ENCODE measurements around the gene PLCB4. TPM values are rescaled to one million over a fixed set of nuclear protein-coding genes. Genes with fewer than 3 reads are reported as not detected.
A peak's percentile ranks its signal among the peaks of the same experiment; 100 is the strongest.

Gene PLCB4
- total RNA-seq, 1 experiment from 2014 or later = 10.1 TPM

GRCh38 chr20:9215539-9215938 is 146.7 kb downstream of the PLCB4 start:
- WGBS (ENCODE audit: extremely low coverage, insufficient read length, low lambda C conversion rate) = no CpG with 5 or more reads among the region's 2 CpGs
- peaks cover 4 to 5% of the 10 kb centered on the region in 2 experiments for H3K4me1 Mint-ChIP-seq
- no peak overlapping the region for H3K23ac ChIP-seq (ENCODE audit: insufficient read length, low read depth, low read length)
- no peak overlapping the region for H3K4ac ChIP-seq (ENCODE audit: low read depth, low read length)
- no peak overlapping the region for H2BK15ac ChIP-seq (ENCODE audit: low read depth, low read length)
- no peak overlapping the region for H3K14ac ChIP-seq (ENCODE audit: insufficient read depth, low read length)
- no peak overlapping the region for H2AK5ac ChIP-seq (ENCODE audit: insufficient read length, low read length)
- H3K9ac ChIP-seq (ENCODE audit: extremely low read depth, insufficient read length, low read length) = no peak overlapping the region
- H3K56ac ChIP-seq (ENCODE audit: insufficient read length, low read depth, low read length) = no peak overlapping the region
- DNase-seq = no peak
- no peaks in the 10 kb centered on the region for H3K9me3 ChIP-seq (ENCODE audit: control insufficient read depth, low read depth, low read length)
- H3K79me2 ChIP-seq (ENCODE audit: insufficient read depth, low read length) = no peaks in the 10 kb centered on the region
- H3K23me2 ChIP-seq (ENCODE audit: insufficient read length, low read depth, low read length, poor library complexity, severe bottlenecking) = no peaks in the 10 kb centered on the region
- no peaks in the 10 kb centered on the region for H3K27me3 Mint-ChIP-seq (ENCODE audit: low read depth)
- H2BK5ac ChIP-seq (ENCODE audit: insufficient read length, low read length) = no peak overlapping the region
- H4K20me1 ChIP-seq (ENCODE audit: control insufficient read depth, insufficient read depth, insufficient read length) = no peaks in the 10 kb centered on the region
- H3K36me3 Mint-ChIP-seq (ENCODE audit: insufficient read depth in 1 of 3, low read depth in 3 of 3) = no peaks in the 10 kb centered on the region; a peak in 1 of 7 replicates
- H3K27me3 ChIP-seq (ENCODE audit: insufficient read depth, low read length) = no peaks in the 10 kb centered on the region
- H3K27ac Mint-ChIP-seq = no peak overlapping the region
- no peak overlapping the region for H2AFZ ChIP-seq (ENCODE audit: low read length)
- H3K79me1 ChIP-seq (ENCODE audit: insufficient read depth, low read depth, low read length, poor library complexity, severe bottlenecking) = no peaks in the 10 kb centered on the region
- no peak overlapping the region for H4K5ac ChIP-seq (ENCODE audit: insufficient read length, low read depth, low read length)
- TF ChIP-seq CTCF (conservative IDR thresholded peaks at IDR 0.05) = peak; percentile 76
- H3K4me1 ChIP-seq (ENCODE audit: insufficient read depth, low read length) = no peaks in the 10 kb centered on the region
- H3K27ac ChIP-seq (ENCODE audit: insufficient read length, low read depth, low read length) = no peak overlapping the region
- H2BK120ac ChIP-seq (ENCODE audit: low read depth, low read length, poor library complexity, severe bottlenecking) = no peak overlapping the region
- H4K91ac ChIP-seq (ENCODE audit: insufficient read length, low read depth, low read length) = no peak overlapping the region
- H3K4me2 ChIP-seq (ENCODE audit: insufficient read depth, insufficient read length, low read length) = no peak overlapping the region
- H3T11ph ChIP-seq (ENCODE audit: low read length) = no peak overlapping the region
- H2BK20ac ChIP-seq (ENCODE audit: low read depth, low read length, poor library complexity, severe bottlenecking) = no peak overlapping the region
- no peaks in the 10 kb centered on the region for H3K9me3 Mint-ChIP-seq
- no peak overlapping the region for H3K18ac ChIP-seq (ENCODE audit: insufficient read length, low read depth, low read length)
- no peak overlapping the region for H4K8ac ChIP-seq (replicated peaks; ENCODE audit: insufficient read length, low read depth, low read length)
- no peak overlapping the region for H3K4me3 Mint-ChIP-seq
- no peak overlapping the region for H2BK12ac ChIP-seq (ENCODE audit: insufficient read length, low read depth, low read length)
